K562 (cell line): ENCODE results near the gene PCSK1. TPM values are rescaled to one million over a fixed set of nuclear protein-coding genes. Genes with fewer than 3 reads are reported as not detected.
A peak's percentile ranks its signal among the peaks of the same experiment; 100 is the strongest.

Experiments
- ATAC-seq: fragments of 200-7000 bp; cut with Tn5 transposase; 3 replicates; pipeline ENCODE4 v1.9.1; 2020; ENCODE audit warnings: moderate library complexity
- BruUV-seq: library from RNA; stranded (reverse); fragments of 400-500 nt; replicated peaks from 2 replicates; lab custom pipeline; 2021; lab: Mats Ljungman, UMichigan
- CTCF ChIA-PET: fragments of 300-600 bp; formaldehyde crosslinking; extraction: SDS; loops from one replicate; lab custom pipeline; 2021; ENCODE audit warnings: low intra/inter-chr PET ratio; lab: Yijun Ruan, JAX
- POLR2A ChIA-PET: fragments of 300-600, 350-650 bp; sonication (Branson Sonifier 250); formaldehyde crosslinking; extraction: SDS; loops from one replicate; lab custom pipeline; 2021; ENCODE audit warnings: antibody characterized with exemption, inconsistent platforms; lab: Yijun Ruan, JAX
- DNase-seq, 4 experiments: peaks; one replicate each; pipeline versions ENCODE4 v3.0.0 to v3.0.0-alpha.2; 2011 to 2018; ENCODE audit warnings: low spot score in 3 of 4, mixed read lengths in 3 of 4; ENCODE audit errors: extremely low read depth in 1 of 4
- FAIRE-seq: peaks from 2 replicates; lab custom pipeline; 2011; peaks lifted over from hg19 to GRCh38; lab: Jason Lieb, UNC
- H2AFZ ChIP-seq: 2 replicates; pipeline ENCODE4 v1.6.0; 2011; ENCODE audit warnings: low read depth, low read length, control low read depth, inconsistent platforms
- H3K27ac ChIP-seq: fragments of 200-600 bp; 3 replicates; pipeline ENCODE4 v1.8.0; 2011; ENCODE audit warnings: low read depth, mild to moderate bottlenecking, control low read depth, inconsistent platforms, low read length, moderate library complexity, mixed read lengths; ENCODE audit errors: extremely low read depth
- H3K27me3 ChIP-seq, 2 experiments: fragments of 300-600 bp in 1 of 2; 2 replicates in 1 of 2; 3 replicates in 1 of 2; pipeline versions ENCODE4 v1.6.0 to v1.8.0; 2011; ENCODE audit warnings: inconsistent platforms in 2 of 2, low read length in 2 of 2, mild to moderate bottlenecking in 1 of 2, mixed read lengths in 1 of 2, moderate library complexity in 1 of 2; ENCODE audit not compliant: control insufficient read depth in 2 of 2, insufficient read depth in 2 of 2
- H3K36me3 ChIP-seq: fragments of 300-600 bp; 3 replicates; pipeline ENCODE4 v1.8.0; 2011; ENCODE audit warnings: mild to moderate bottlenecking, low read length, inconsistent platforms; ENCODE audit not compliant: control insufficient read depth, insufficient read depth
- H3K4me1 ChIP-seq, 2 experiments: fragments of 200-600 bp in 1 of 2; replicated peaks in 1 of 2; 2 replicates in 1 of 2; 3 replicates in 1 of 2; pipeline versions ENCODE4 v1.5.1 to v1.8.0; 2011; ENCODE audit warnings: inconsistent platforms in 2 of 2, low read length in 2 of 2, mild to moderate bottlenecking in 1 of 2, mixed read lengths in 1 of 2, moderate library complexity in 1 of 2; ENCODE audit not compliant: control insufficient read depth in 2 of 2, insufficient read depth in 2 of 2
- H3K4me2 ChIP-seq: 2 replicates; pipeline ENCODE4 v1.6.1; 2011; ENCODE audit warnings: low read length, control low read depth, inconsistent platforms, mixed read lengths; ENCODE audit not compliant: insufficient read depth
- H3K4me3 ChIP-seq: fragments of 200-600 bp; sonication (generic), shearing (Covaris generic); 2 replicates; pipeline ENCODE4 v1.5.1; 2016; ENCODE audit warnings: control low read depth, inconsistent platforms
- H3K79me2 ChIP-seq: fragments of 200-600 bp; 3 replicates; pipeline ENCODE4 v1.8.0; 2011; ENCODE audit warnings: low read length, inconsistent platforms; ENCODE audit not compliant: control insufficient read depth, insufficient read depth
- H3K9ac ChIP-seq, 2 experiments: 2 replicates each; pipeline versions ENCODE4 v1.6.0 to v1.6.1; 2011; ENCODE audit warnings: low read depth in 2 of 2, low read length in 2 of 2, control low read depth in 1 of 2, inconsistent platforms in 1 of 2, mild to moderate bottlenecking in 1 of 2, mixed read lengths in 1 of 2; ENCODE audit not compliant: insufficient read depth in 1 of 2
- H3K9me1 ChIP-seq: one replicate; pipeline ENCODE4 v1.6.0; 2011; ENCODE audit warnings: inconsistent platforms, mild to moderate bottlenecking, low read length, moderate library complexity; ENCODE audit not compliant: control insufficient read depth, insufficient read depth
- H3K9me3 ChIP-seq: replicated peaks from 2 replicates; pipeline ENCODE4 v1.5.1; 2011; ENCODE audit warnings: low read depth, low read length, inconsistent platforms; ENCODE audit not compliant: control insufficient read depth, insufficient read depth
- H4K20me1 ChIP-seq: replicated peaks from 2 replicates; pipeline ENCODE4 v1.6.1; 2011; ENCODE audit warnings: low read length, inconsistent platforms, mixed read lengths; ENCODE audit not compliant: control insufficient read depth, insufficient read depth
- CREM ChIP-seq: IDR thresholded peaks from 2 replicates; pipeline ENCODE4 v1.6.1; 2014; ENCODE audit warnings: antibody characterized with exemption, low read depth
- GATA2 ChIP-seq: sonication (generic); formaldehyde crosslinking; IDR thresholded peaks from 2 replicates; pipeline ENCODE4 v1.4.0; 2020; ENCODE audit warnings: mild to moderate bottlenecking, missing genetic modification reagents
- MAFF ChIP-seq: IDR thresholded peaks from 2 replicates; pipeline ENCODE4 v1.6.1; 2012; ENCODE audit warnings: low read length, improper control_type of control experiment
- MAZ ChIP-seq, 2 experiments: fragments of 450-650 bp in 1 of 2; sonication (generic) in 1 of 2; formaldehyde crosslinking; IDR thresholded peaks in 1 of 2; conservative IDR thresholded peaks in 1 of 2; 2 replicates each; pipeline versions ENCODE4 v1.4.0 to v1.5.0; 2020; ENCODE audit warnings: mild to moderate bottlenecking in 1 of 2, missing genetic modification reagents in 1 of 2
- NFIX ChIP-seq: fragments of 250-450 bp; sonication (Bioruptor Pico); IDR thresholded peaks from 2 replicates; pipeline ENCODE4 v1.4.0; 2020; ENCODE audit warnings: low read depth, mild to moderate bottlenecking, moderate library complexity
- PRDM10 ChIP-seq: fragments of 450-650 bp; IDR thresholded peaks from 2 replicates; pipeline ENCODE4 v1.6.1; 2018; ENCODE audit not compliant: partially characterized antibody
- RFX7 ChIP-seq: fragments of 250-450 bp; sonication (Bioruptor Pico); IDR thresholded peaks from 2 replicates; pipeline ENCODE4 v1.5.1; 2021; ENCODE audit warnings: mild to moderate bottlenecking
- SIX5 ChIP-seq, 2 experiments: IDR thresholded peaks; 2 replicates each; pipeline ENCODE4 v1.6.1; 2011; ENCODE audit warnings: low read length in 2 of 2, borderline replicate concordance in 1 of 2, low read depth in 1 of 2, mild to moderate bottlenecking in 1 of 2, moderate library complexity in 1 of 2; ENCODE audit not compliant: insufficient read depth in 1 of 2
- TAF7 ChIP-seq: fragments of 450-650 bp; IDR thresholded peaks from 2 replicates; pipeline ENCODE4 v1.6.1; 2016; ENCODE audit warnings: missing genetic modification characterization, missing compliant biosample characterization
- ZNF12 ChIP-seq: sonication (generic); formaldehyde crosslinking; IDR thresholded peaks from 2 replicates; pipeline ENCODE4 v1.4.0; 2020; ENCODE audit warnings: mild to moderate bottlenecking, missing genetic modification reagents
- whole genome bisulfite sequencing: fragments of 100-300 bp; shearing (Covaris generic); methylation state at CpG from one replicate; pipeline ENCODE4 v1.1.6; 2016; ENCODE audit warnings: low coverage, mixed read lengths; ENCODE audit not compliant: insufficient coverage; ENCODE audit errors: missing lambda C conversion rate; 5-methylcytosine and 5-hydroxymethylcytosine counted together
- in situ Hi-C: fragments of 300-500 bp; cut with MboI; formaldehyde crosslinking; loops from 4 replicates; pipeline ENCODE4 v1.15.0; 2018; ENCODE audit warnings: inconsistent platforms, mixed read lengths
- intact Hi-C: fragments of 100-400 bp; cut with micrococcal nuclease; formaldehyde crosslinking; loops from 2 replicates; pipeline ENCODE4 v1.14.2; 2022
- polyA plus RNA-seq, 8 experiments: library from polyadenylated mRNA; depleted of rRNA in 4 of 8; stranded (reverse) in 5 of 8; unstranded in 3 of 8; fragments of >200 nt; fragmentation: Nextera tagmentation in 2 of 8; fragmentation: Illumina TruSeq in 1 of 8; extraction: Ambion mirVana in 2 of 8; extraction: Trizol in 1 of 8; gene quantifications; 2 replicates each; pipeline versions ENCODE4 v1.2.1 to v1.2.3, GENCODE V29; 2011 to 2014; ENCODE audit warnings: inconsistent platforms in 1 of 8, missing spikeins in 1 of 8
- total RNA-seq, 7 experiments: library from RNA; depleted of rRNA in 6 of 7; stranded (reverse); fragments of >200 nt in 6 of 7; fragmentation: Illumina TruSeq in 2 of 7; extraction: Trizol in 2 of 7; gene quantifications; 2 replicates each; pipeline versions ENCODE4 v1.2.1 to v1.2.3, GENCODE V29; 2011 to 2021; ENCODE audit warnings: low replicate concordance in 1 of 7
- TF ChIP-seq, protein P1 (sequence below): fragments of 200-800 bp; sonication (Bioruptor generic); IDR thresholded peaks from 2 replicates; pipeline ENCODE4 v1.6.1; 2016; ENCODE audit warnings: missing genetic modification characterization, missing compliant biosample characterization

PCSK1 gene
- total and polyA plus RNA-seq, 9 of the 15 experiments (the other 6 are each of a cell fraction or from before 2014, with no cell fraction given), result not detected

DNA sequence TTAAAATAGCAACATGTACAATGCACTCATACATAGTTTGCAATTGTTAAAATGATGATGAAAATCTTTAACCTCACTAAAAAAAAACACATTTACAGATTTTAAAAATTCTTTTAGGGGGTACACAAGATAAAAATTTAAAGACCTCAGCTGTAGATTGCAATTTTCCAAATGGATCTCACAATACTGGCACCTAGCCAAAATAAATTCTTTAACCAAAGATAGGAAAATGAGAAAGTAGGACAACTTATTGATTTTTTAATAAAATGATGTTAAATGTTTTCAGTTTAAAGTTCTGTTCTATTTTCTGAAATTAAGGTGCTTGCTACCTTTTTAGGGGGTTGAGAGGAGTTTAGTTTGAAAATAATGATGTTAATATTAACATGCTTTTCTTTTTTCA, 90.0 kb downstream of the PCSK1 start (continued):
- TF ChIP-seq, protein P1, sequence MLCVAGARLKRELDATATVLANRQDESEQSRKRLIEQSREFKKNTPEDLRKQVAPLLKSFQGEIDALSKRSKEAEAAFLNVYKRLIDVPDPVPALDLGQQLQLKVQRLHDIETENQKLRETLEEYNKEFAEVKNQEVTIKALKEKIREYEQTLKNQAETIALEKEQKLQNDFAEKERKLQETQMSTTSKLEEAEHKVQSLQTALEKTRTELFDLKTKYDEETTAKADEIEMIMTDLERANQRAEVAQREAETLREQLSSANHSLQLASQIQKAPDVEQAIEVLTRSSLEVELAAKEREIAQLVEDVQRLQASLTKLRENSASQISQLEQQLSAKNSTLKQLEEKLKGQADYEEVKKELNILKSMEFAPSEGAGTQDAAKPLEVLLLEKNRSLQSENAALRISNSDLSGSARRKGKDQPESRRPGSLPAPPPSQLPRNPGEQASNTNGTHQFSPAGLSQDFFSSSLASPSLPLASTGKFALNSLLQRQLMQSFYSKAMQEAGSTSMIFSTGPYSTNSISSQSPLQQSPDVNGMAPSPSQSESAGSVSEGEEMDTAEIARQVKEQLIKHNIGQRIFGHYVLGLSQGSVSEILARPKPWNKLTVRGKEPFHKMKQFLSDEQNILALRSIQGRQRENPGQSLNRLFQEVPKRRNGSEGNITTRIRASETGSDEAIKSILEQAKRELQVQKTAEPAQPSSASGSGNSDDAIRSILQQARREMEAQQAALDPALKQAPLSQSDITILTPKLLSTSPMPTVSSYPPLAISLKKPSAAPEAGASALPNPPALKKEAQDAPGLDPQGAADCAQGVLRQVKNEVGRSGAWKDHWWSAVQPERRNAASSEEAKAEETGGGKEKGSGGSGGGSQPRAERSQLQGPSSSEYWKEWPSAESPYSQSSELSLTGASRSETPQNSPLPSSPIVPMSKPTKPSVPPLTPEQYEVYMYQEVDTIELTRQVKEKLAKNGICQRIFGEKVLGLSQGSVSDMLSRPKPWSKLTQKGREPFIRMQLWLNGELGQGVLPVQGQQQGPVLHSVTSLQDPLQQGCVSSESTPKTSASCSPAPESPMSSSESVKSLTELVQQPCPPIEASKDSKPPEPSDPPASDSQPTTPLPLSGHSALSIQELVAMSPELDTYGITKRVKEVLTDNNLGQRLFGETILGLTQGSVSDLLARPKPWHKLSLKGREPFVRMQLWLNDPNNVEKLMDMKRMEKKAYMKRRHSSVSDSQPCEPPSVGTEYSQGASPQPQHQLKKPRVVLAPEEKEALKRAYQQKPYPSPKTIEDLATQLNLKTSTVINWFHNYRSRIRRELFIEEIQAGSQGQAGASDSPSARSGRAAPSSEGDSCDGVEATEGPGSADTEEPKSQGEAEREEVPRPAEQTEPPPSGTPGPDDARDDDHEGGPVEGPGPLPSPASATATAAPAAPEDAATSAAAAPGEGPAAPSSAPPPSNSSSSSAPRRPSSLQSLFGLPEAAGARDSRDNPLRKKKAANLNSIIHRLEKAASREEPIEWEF (CRISPR knock-in tag), result no peak
- TF ChIP-seq NFIX, result peak; percentile 84
- no peak for TF ChIP-seq CREM

DNA sequence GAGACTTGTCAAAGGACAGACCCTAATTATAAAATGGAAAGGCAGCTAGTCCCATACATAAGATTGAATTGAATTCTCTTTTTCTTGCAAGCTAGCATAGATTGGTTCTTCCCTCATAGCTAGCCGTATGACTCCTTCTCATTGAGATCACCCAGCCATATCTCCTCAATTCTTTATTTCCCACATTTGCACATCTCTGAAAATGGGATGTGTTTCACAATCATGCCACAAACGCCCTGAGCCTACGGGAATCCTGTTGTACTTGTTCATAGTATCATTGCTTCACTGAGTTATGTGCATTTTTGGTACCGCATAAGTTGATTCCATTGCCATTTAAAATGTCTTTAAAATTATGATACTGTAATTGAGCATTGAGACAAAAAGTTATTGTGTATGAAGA, 90.5 kb downstream of the PCSK1 start:
- in situ Hi-C loops (loop anchor here (10.0 to 25.0 kb wide), 2 partner anchors 262 to 705 kb away; partner anchors contain the start of gene RFESD), intact Hi-C loops (loop anchor here (5.0 to 10.0 kb wide), 2 partner anchors 345 to 822 kb away; no protein-coding TSS in a partner anchor)
- WGBS, result 8% methylated on average over 4 of the region's 4 CpGs
- Histone ChIP-seq H3K4me3 (no peak overlapping the region), H3K4me1 (peaks cover 0 to 4% of the 10 kb centered on the region in 2 experiments; a peak in 2 of 5 replicates), H3K27me3 (no peaks in the 10 kb centered on the region; a peak in 1 of 5 replicates), H3K9ac (no peak overlapping the region), H3K36me3 (no peaks in the 10 kb centered on the region), H3K27ac (no peak overlapping the region), H4K20me1 (no peaks in the 10 kb centered on the region), H3K9me3 (no peaks in the 10 kb centered on the region), H3K9me1 (no peaks in the 10 kb centered on the region), H3K79me2 (no peaks in the 10 kb centered on the region), H2AFZ (no peak overlapping the region), H3K4me2 (no peak overlapping the region)
- FAIRE-seq (no peak), ATAC-seq (no peak), DNase-seq (no peak)
- ChIA-PET POLR2A (no interaction called here), CTCF (no interaction called here)
- BruUV-seq, result no TSS peak
- TF ChIP-seq MAFF (no peak), TAF7 (tag) (no peak), PRDM10 (no peak), RFX7 (CRISPR knock-in tag) (no peak), GATA2 (no peak), MAZ (CRISPR knock-in tag; conservative IDR thresholded peaks at IDR 0.05 in 1 of 2, IDR thresholded peaks at IDR 0.05 in 1 of 2) (no peak), ZNF12 (CRISPR knock-in tag) (no peak), SIX5 (IDR thresholded peaks at IDR 0.05; ENCODE audit: borderline replicate concordance in 1 of 2, insufficient read depth in 1 of 2, low read depth in 1 of 2, low read length in 2 of 2) (no peak)
